HepG2 (cell line): ENCODE measurements around the gene IL1R1. TPM values are rescaled to one million over a fixed set of nuclear protein-coding genes. Genes with fewer than 3 reads are reported as not detected.
A peak's percentile ranks its signal among the peaks of the same experiment; 100 is the strongest.

Experiments used
- ATAC-seq: fragments of 200-7000 bp; cut with Tn5 transposase; 3 replicates; pipeline ENCODE4 v1.9.1; 2020; ENCODE audit warnings: mild to moderate bottlenecking, moderate library complexity
- BruUV-seq: library from RNA; stranded (reverse); fragments of 400-500 nt; replicated peaks from 2 replicates; lab custom pipeline; 2021; lab: Mats Ljungman, UMichigan
- CTCF ChIA-PET: fragments of 300-600 bp; formaldehyde crosslinking; extraction: SDS; loops from one replicate; lab custom pipeline; 2021; ENCODE audit warnings: low total read pairs, inconsistent platforms, low intra/inter-chr PET ratio; lab: Yijun Ruan, JAX
- POLR2A ChIA-PET: fragments of 350-600 bp; sonication (Branson Sonifier 250); formaldehyde crosslinking; loops from one replicate; lab custom pipeline; 2020; ENCODE audit warnings: antibody characterized with exemption, inconsistent platforms; lab: Yijun Ruan, JAX
- DNase-seq: peaks from one replicate; pipeline ENCODE4 v3.0.0-alpha.2; 2015; ENCODE audit warnings: low spot score
- FAIRE-seq: peaks from 3 replicates; lab custom pipeline; 2011; peaks lifted over from hg19 to GRCh38; lab: Jason Lieb, UNC
- H2AFZ ChIP-seq: one replicate; pipeline ENCODE4 v1.6.1; 2011; ENCODE audit warnings: low read length, inconsistent platforms
- H3K27ac ChIP-seq: fragments of 300-600 bp; 3 replicates; pipeline ENCODE4 v1.8.0; 2011; ENCODE audit warnings: mixed run types, mild to moderate bottlenecking, mixed read lengths, low read length, inconsistent platforms; ENCODE audit not compliant: insufficient read depth; ENCODE audit errors: extremely low read length
- H3K27me3 ChIP-seq, 2 experiments: fragments of 200-600 bp in 1 of 2; 2 replicates in 1 of 2; 3 replicates in 1 of 2; pipeline versions ENCODE4 v1.6.0 to v1.8.0; 2011; ENCODE audit warnings: low read length in 2 of 2, mild to moderate bottlenecking in 2 of 2, moderate library complexity in 2 of 2, inconsistent platforms in 1 of 2; ENCODE audit not compliant: insufficient read depth in 2 of 2, control insufficient read depth in 1 of 2
- H3K36me3 ChIP-seq, 2 experiments: fragments of 200-600 bp in 1 of 2; replicated peaks in 1 of 2; 2 replicates in 1 of 2; 3 replicates in 1 of 2; pipeline versions ENCODE4 v1.5.1 to v1.8.0; 2011; ENCODE audit warnings: low read length in 2 of 2, inconsistent platforms in 1 of 2; ENCODE audit not compliant: insufficient read depth in 2 of 2, control insufficient read depth in 1 of 2
- H3K4me1 ChIP-seq: 2 replicates; pipeline ENCODE4 v1.5.1; 2012; ENCODE audit warnings: low read length, inconsistent platforms; ENCODE audit not compliant: insufficient read depth
- H3K4me2 ChIP-seq: 2 replicates; pipeline ENCODE4 v1.6.0; 2011; ENCODE audit warnings: low read depth, low read length, inconsistent platforms
- H3K4me3 ChIP-seq, 3 experiments: fragments of 200-600 bp in 1 of 3; sonication (generic), shearing (Covaris generic) in 1 of 3; replicated peaks in 1 of 3; 2 replicates each; pipeline ENCODE4 v1.5.1; 2011 to 2016; ENCODE audit warnings: low read length in 3 of 3, inconsistent platforms in 2 of 3, low read depth in 2 of 3, mild to moderate bottlenecking in 2 of 3, control low read depth in 1 of 3, mixed read lengths in 1 of 3; ENCODE audit not compliant: insufficient read depth in 1 of 3
- H3K79me2 ChIP-seq: one replicate; pipeline ENCODE4 v1.6.1; 2011; ENCODE audit warnings: low read length, inconsistent platforms; ENCODE audit not compliant: insufficient read depth
- H3K9ac ChIP-seq: 2 replicates; pipeline ENCODE4 v1.6.0; 2011; ENCODE audit warnings: mild to moderate bottlenecking, low read depth, low read length, inconsistent platforms; ENCODE audit not compliant: insufficient read depth
- H3K9me3 ChIP-seq: 2 replicates; pipeline ENCODE4 v1.5.1; 2012; ENCODE audit warnings: mild to moderate bottlenecking, low read length
- H4K20me1 ChIP-seq: 2 replicates; pipeline ENCODE4 v1.6.0; 2011; ENCODE audit warnings: inconsistent platforms, mild to moderate bottlenecking, low read length, moderate library complexity; ENCODE audit not compliant: insufficient read depth
- ARNT ChIP-seq: fragments of 450-650 bp; IDR thresholded peaks from 2 replicates; pipeline ENCODE4 v1.6.1; 2017
- HOXA7 ChIP-seq: sonication (generic); formaldehyde crosslinking; IDR thresholded peaks from 2 replicates; pipeline ENCODE4 v1.8.1; 2022; ENCODE audit warnings: mild to moderate bottlenecking, missing genetic modification reagents, moderate library complexity
- KDM2A ChIP-seq: sonication (generic); formaldehyde crosslinking; IDR thresholded peaks from 2 replicates; pipeline ENCODE4 v1.4.0; 2020; ENCODE audit warnings: low read depth, missing genetic modification reagents, borderline replicate concordance
- POLR2G ChIP-seq: fragments of 200-400 bp; formaldehyde crosslinking; IDR thresholded peaks from 2 replicates; pipeline ENCODE4 v1.6.1; 2018; ENCODE audit warnings: mild to moderate bottlenecking, low read depth, low read length, moderate library complexity
- RORA ChIP-seq: sonication (generic); formaldehyde crosslinking; IDR thresholded peaks from 2 replicates; pipeline ENCODE4 v1.5.0; 2020; ENCODE audit warnings: mild to moderate bottlenecking, missing genetic modification reagents, moderate library complexity
- SALL1 ChIP-seq: sonication (generic); formaldehyde crosslinking; IDR thresholded peaks from 2 replicates; pipeline ENCODE4 v1.8.0; 2022; ENCODE audit warnings: mild to moderate bottlenecking, missing genetic modification reagents
- SIX1 ChIP-seq: sonication (generic); formaldehyde crosslinking; IDR thresholded peaks from 2 replicates; pipeline ENCODE4 v1.4.0; 2020; ENCODE audit warnings: missing genetic modification reagents, borderline replicate concordance
- SMYD3 ChIP-seq: sonication (generic); formaldehyde crosslinking; IDR thresholded peaks from 2 replicates; pipeline ENCODE4 v1.8.1; 2023; ENCODE audit warnings: mild to moderate bottlenecking, missing genetic modification reagents
- SOX5 ChIP-seq: IDR thresholded peaks from 2 replicates; pipeline ENCODE4 v1.6.1; 2016; ENCODE audit warnings: borderline replicate concordance
- YEATS2 ChIP-seq: sonication (generic); formaldehyde crosslinking; IDR thresholded peaks from 2 replicates; pipeline ENCODE4 v1.4.0; 2020; ENCODE audit warnings: missing genetic modification reagents, borderline replicate concordance
- ZC3H4 ChIP-seq: sonication (generic); formaldehyde crosslinking; IDR thresholded peaks from 2 replicates; pipeline ENCODE4 v1.4.0; 2020; ENCODE audit warnings: missing genetic modification reagents, borderline replicate concordance
- ZNF124 ChIP-seq: sonication (generic); formaldehyde crosslinking; IDR thresholded peaks from 2 replicates; pipeline ENCODE4 v1.4.0; 2020; ENCODE audit warnings: missing genetic modification reagents
- ZNF253 ChIP-seq: sonication (generic); formaldehyde crosslinking; IDR thresholded peaks from 2 replicates; pipeline ENCODE4 v1.8.0; 2022; ENCODE audit warnings: mild to moderate bottlenecking, missing genetic modification reagents, borderline replicate concordance
- ZNF570 ChIP-seq: sonication (generic); formaldehyde crosslinking; IDR thresholded peaks from 2 replicates; pipeline ENCODE4 v1.4.0; 2020; ENCODE audit warnings: mild to moderate bottlenecking, missing genetic modification reagents, borderline replicate concordance
- WGBS: methylation state at CpG from one replicate; pipeline ENCODE4 v1.1.6; 2017; ENCODE audit warnings: low lambda C conversion rate; 5-methylcytosine and 5-hydroxymethylcytosine counted together
- in situ Hi-C: cut with HindIII; loops from 2 replicates; pipeline ENCODE4 v1.10.0; 2017; ENCODE audit warnings: low pct_unique_long_range_greater_than_20kb; ENCODE audit not compliant: extremely low pct_ligation_motif_present
- intact Hi-C: fragments of 100-400 bp; cut with micrococcal nuclease; formaldehyde crosslinking; loops from one replicate; pipeline ENCODE4 v1.10.0; 2022; ENCODE audit not compliant: unreplicated experiment
- polyA plus RNA-seq, 8 experiments: library from polyadenylated mRNA; depleted of rRNA in 3 of 8; stranded (reverse) in 7 of 8; unstranded in 1 of 8; fragments of >200 nt; fragmentation: Illumina TruSeq in 4 of 8; extraction: Trizol in 4 of 8; gene quantifications; 2 replicates each; pipeline versions ENCODE4 v1.2.1 to v1.2.3, GENCODE V29; 2011 to 2016; ENCODE audit warnings: low read depth in 4 of 8, missing spikeins in 1 of 8, mixed read lengths in 1 of 8; ENCODE audit not compliant: insufficient read depth in 1 of 8
- total RNA-seq, 5 experiments: library from RNA; depleted of rRNA; stranded (reverse); fragments of >200 nt; fragmentation: Illumina TruSeq; extraction: Trizol; gene quantifications; 2 replicates each; pipeline ENCODE4 v1.2.3, GENCODE V29; 2016; ENCODE audit warnings: low read depth in 1 of 5
- TF ChIP-seq, protein P1 (sequence below), 2 experiments: IDR thresholded peaks; 2 replicates each; pipeline ENCODE4 v1.6.1; 2011 to 2012; ENCODE audit warnings: low read length in 2 of 2, borderline replicate concordance in 1 of 2, low read depth in 1 of 2, mild to moderate bottlenecking in 1 of 2, moderate library complexity in 1 of 2
- TF ChIP-seq, protein P2 (sequence below): sonication (generic); formaldehyde crosslinking; IDR thresholded peaks from 2 replicates; pipeline ENCODE4 v1.8.1; 2022; ENCODE audit warnings: mild to moderate bottlenecking, missing genetic modification reagents
- TF ChIP-seq, protein P3 (sequence below): sonication (generic); formaldehyde crosslinking; IDR thresholded peaks from 2 replicates; pipeline ENCODE4 v1.5.0; 2020; ENCODE audit warnings: missing genetic modification reagents
- TF ChIP-seq, protein P4 (sequence below): sonication (generic); formaldehyde crosslinking; IDR thresholded peaks from 2 replicates; pipeline ENCODE4 v1.5.1; 2020; ENCODE audit warnings: mild to moderate bottlenecking, missing genetic modification reagents, borderline replicate concordance

The IL1R1 gene
- total and polyA plus RNA-seq, 2 of the 13 experiments (the other 11 are each of a cell fraction or from before 2014, with no cell fraction given) = 38.0 to 93.1 TPM

DNA sequence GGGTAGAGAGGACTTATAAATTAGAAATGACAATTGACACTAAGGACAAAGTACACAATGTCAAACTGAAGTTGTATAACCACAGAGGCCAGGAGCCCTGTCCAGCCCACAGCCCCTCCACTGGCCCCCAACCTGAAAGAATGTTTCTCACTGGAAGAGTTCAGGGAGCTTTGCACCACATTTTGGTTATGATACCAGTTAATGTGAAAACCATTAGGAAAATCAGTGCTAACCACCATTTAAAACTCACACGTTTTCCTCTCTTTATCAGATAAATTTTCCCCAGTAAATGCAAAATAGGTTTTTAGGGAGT is 38.1 kb downstream of the IL1R1 start:
- ATAC-seq (peak; percentile 45), FAIRE-seq (no peak), DNase-seq (peak; percentile 27)
- Histone ChIP-seq H3K4me2 (peak overlapping the region; percentile 1; the same call in 1 of the 2 replicates), H3K9me3 (no peaks in the 10 kb centered on the region), H3K27ac (no peak overlapping the region), H3K79me2 (no peaks in the 10 kb centered on the region), H3K36me3 (peaks cover 8 to 24% of the 10 kb centered on the region in 2 experiments; a peak in 4 of 5 replicates), H3K9ac (no peak overlapping the region), H2AFZ (no peak overlapping the region), H4K20me1 (no peaks in the 10 kb centered on the region), H3K4me3 (no peak overlapping the region), H3K4me1 (peaks cover 46% of the 10 kb centered on the region), H3K27me3 (no peaks in the 10 kb centered on the region)
- in situ Hi-C loops (no loop called here), intact Hi-C loops (no loop called here)
- CTCF ChIA-PET = no interaction called here
- BruUV-seq = no TSS peak
- WGBS = 28% methylated on average over 1 of the region's 1 CpG
- POLR2A ChIA-PET = interaction anchor here (1.4 to 1.5 kb wide), 2 partner anchors 24 to 38 kb away, joined by 5 read pairs; partner anchors contain the start of gene IL1R1
- TF ChIP-seq, protein P1, sequence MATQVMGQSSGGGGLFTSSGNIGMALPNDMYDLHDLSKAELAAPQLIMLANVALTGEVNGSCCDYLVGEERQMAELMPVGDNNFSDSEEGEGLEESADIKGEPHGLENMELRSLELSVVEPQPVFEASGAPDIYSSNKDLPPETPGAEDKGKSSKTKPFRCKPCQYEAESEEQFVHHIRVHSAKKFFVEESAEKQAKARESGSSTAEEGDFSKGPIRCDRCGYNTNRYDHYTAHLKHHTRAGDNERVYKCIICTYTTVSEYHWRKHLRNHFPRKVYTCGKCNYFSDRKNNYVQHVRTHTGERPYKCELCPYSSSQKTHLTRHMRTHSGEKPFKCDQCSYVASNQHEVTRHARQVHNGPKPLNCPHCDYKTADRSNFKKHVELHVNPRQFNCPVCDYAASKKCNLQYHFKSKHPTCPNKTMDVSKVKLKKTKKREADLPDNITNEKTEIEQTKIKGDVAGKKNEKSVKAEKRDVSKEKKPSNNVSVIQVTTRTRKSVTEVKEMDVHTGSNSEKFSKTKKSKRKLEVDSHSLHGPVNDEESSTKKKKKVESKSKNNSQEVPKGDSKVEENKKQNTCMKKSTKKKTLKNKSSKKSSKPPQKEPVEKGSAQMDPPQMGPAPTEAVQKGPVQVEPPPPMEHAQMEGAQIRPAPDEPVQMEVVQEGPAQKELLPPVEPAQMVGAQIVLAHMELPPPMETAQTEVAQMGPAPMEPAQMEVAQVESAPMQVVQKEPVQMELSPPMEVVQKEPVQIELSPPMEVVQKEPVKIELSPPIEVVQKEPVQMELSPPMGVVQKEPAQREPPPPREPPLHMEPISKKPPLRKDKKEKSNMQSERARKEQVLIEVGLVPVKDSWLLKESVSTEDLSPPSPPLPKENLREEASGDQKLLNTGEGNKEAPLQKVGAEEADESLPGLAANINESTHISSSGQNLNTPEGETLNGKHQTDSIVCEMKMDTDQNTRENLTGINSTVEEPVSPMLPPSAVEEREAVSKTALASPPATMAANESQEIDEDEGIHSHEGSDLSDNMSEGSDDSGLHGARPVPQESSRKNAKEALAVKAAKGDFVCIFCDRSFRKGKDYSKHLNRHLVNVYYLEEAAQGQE (IDR thresholded peaks at IDR 0.05; ENCODE audit: borderline replicate concordance in 1 of 2, low read depth in 1 of 2, low read length in 2 of 2) = peak in 1 of 2 experiments; percentile 49; a peak in 1 of 4 replicates
- TF ChIP-seq YEATS2 (CRISPR knock-in tag) (0 out of 2 replicates have a peak, but pooled peaks have one; percentile 1), HOXA7 (no peak), SALL1 (CRISPR knock-in tag) (peak; percentile 17; the same call in 1 of the 2 replicates), KDM2A (CRISPR knock-in tag) (0 out of 2 replicates have a peak, but pooled peaks have one; percentile 6), SMYD3 (CRISPR knock-in tag) (peak; percentile 61; the same call in 1 of the 2 replicates), SIX1 (CRISPR knock-in tag) (no peak), SOX5 (CRISPR knock-in tag) (0 out of 2 replicates have a peak, but pooled peaks have one; percentile 19), ZNF253 (CRISPR knock-in tag) (no peak), ARNT (no peak), ZNF124 (CRISPR knock-in tag) (no peak), ZC3H4 (CRISPR knock-in tag) (no peak), POLR2G (peak; percentile 67), ZNF570 (CRISPR knock-in tag) (no peak), RORA (CRISPR knock-in tag) (no peak)
- TF ChIP-seq, protein P2, sequence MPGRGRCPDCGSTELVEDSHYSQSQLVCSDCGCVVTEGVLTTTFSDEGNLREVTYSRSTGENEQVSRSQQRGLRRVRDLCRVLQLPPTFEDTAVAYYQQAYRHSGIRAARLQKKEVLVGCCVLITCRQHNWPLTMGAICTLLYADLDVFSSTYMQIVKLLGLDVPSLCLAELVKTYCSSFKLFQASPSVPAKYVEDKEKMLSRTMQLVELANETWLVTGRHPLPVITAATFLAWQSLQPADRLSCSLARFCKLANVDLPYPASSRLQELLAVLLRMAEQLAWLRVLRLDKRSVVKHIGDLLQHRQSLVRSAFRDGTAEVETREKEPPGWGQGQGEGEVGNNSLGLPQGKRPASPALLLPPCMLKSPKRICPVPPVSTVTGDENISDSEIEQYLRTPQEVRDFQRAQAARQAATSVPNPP (CRISPR knock-in tag) = 0 out of 2 replicates have a peak, but pooled peaks have one; percentile 26
- TF ChIP-seq, protein P3, sequence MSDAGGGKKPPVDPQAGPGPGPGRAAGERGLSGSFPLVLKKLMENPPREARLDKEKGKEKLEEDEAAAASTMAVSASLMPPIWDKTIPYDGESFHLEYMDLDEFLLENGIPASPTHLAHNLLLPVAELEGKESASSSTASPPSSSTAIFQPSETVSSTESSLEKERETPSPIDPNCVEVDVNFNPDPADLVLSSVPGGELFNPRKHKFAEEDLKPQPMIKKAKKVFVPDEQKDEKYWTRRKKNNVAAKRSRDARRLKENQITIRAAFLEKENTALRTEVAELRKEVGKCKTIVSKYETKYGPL (CRISPR knock-in tag) = peak; percentile 91
- TF ChIP-seq, protein P4, sequence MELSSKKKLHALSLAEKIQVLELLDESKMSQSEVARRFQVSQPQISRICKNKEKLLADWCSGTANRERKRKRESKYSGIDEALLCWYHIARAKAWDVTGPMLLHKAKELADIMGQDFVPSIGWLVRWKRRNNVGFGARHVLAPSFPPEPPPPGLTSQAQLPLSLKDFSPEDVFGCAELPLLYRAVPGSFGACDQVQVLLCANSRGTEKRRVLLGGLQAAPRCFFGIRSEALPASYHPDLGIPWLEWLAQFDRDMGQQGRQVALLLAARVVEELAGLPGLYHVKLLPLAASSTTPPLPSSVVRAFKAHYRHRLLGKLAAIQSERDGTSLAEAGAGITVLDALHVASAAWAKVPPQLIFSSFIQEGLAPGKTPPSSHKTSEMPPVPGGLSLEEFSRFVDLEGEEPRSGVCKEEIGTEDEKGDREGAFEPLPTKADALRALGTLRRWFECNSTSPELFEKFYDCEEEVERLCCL (CRISPR knock-in tag) = no peak
